ENCODE results near the gene SSTR3. TPM values are rescaled to one million over a fixed set of nuclear protein-coding genes. Genes with fewer than 3 reads are reported as not detected.
"Not testable (repeated sequence)": the region's sequence is repeated elsewhere in the genome, so short reads cannot be mapped to it uniquely, and the experiment has no call there.

SSTR3 gene
- total and polyA plus RNA-seq, 2 donors (not counting 1 experiment from before 2014, with no cell fraction given), result 0.64 to 0.98 TPM

GRCh38 chr22:37253126-37253660 lies 40.9 kb upstream of the SSTR3 start:
- 49% methylated on average over 6 of the region's 7 CpGs for WGBS (ENCODE audit: insufficient coverage)
- H3K79me2 ChIP-seq (ENCODE audit: control insufficient read depth, insufficient read depth, low read length), result peaks cover 8% of the 10 kb centered on the region
- Mint-ChIP-seq H3K4me3 (no peak overlapping the region), H3K27ac (no peak overlapping the region), H3K27me3 (no peaks in the 10 kb centered on the region), H3K4me1 (peaks cover 29% of the 10 kb centered on the region), H3K9me3 (ENCODE audit: insufficient read depth) (no peaks in the 10 kb centered on the region)
- ChIA-PET POLR2A (no interaction called here), CTCF (interaction anchor here (1.0 to 17.0 kb wide), 4 partner anchors 9 to 54 kb away, joined by 4 to 377 read pairs (median 8); partner anchors contain the start of gene RAC2)
- H2AFZ ChIP-seq (ENCODE audit: insufficient read depth, low read depth, low read length, poor library complexity, severe bottlenecking), result no peak overlapping the region
- TF ChIP-seq CTCF (IDR thresholded peaks at IDR 0.05) (no peak), EZH2 (IDR thresholded peaks at IDR 0.05; ENCODE audit: borderline replicate concordance, insufficient read depth, low read depth, low read length, poor library complexity, severe bottlenecking) (no peak)
- H3K4me3 ChIP-seq (ENCODE audit: control extremely low read depth in 1 of 5, extremely low read depth in 1 of 5, insufficient read depth in 1 of 5, low read depth in 2 of 5, low read length in 4 of 5), result no peak overlapping the region
- no peaks in the 10 kb centered on the region for H3K27me3 ChIP-seq (replicated peaks in 1 of 4; ENCODE audit: control extremely low read depth in 1 of 4, control insufficient read depth in 3 of 4, insufficient read depth in 4 of 4, low read length in 3 of 4)
- H3K4me2 ChIP-seq (replicated peaks; ENCODE audit: low read depth, low read length, poor library complexity, severe bottlenecking), result no peak overlapping the region
- H3K36me3 ChIP-seq (replicated peaks in 1 of 2; ENCODE audit: control extremely low read depth in 1 of 2, control insufficient read depth in 1 of 2, extremely low read depth in 1 of 2, insufficient read depth in 2 of 2, low read length in 1 of 2), result no peaks in the 10 kb centered on the region
- ATAC-seq (ENCODE audit: low read depth), result no peak
- no peak for DNase-seq
- no peaks in the 10 kb centered on the region for H4K20me1 ChIP-seq (ENCODE audit: control insufficient read depth, insufficient read depth, low read length, poor library complexity, severe bottlenecking)
- peaks cover 12 to 17% of the 10 kb centered on the region in 2 donors for H3K4me1 ChIP-seq (ENCODE audit: control insufficient read depth in 2 of 2, insufficient read depth in 2 of 2, low read length in 2 of 2)
- no peak overlapping the region for H3K27ac ChIP-seq (ENCODE audit: low read length in 2 of 2)
- intact Hi-C loops (cut with micrococcal nuclease), result no loop called here
- no peaks in the 10 kb centered on the region for H3K9me3 ChIP-seq (ENCODE audit: control extremely low read depth in 1 of 3, control insufficient read depth in 2 of 3, insufficient read depth in 1 of 3, low read length in 2 of 3)
- H3K9ac ChIP-seq (ENCODE audit: low read length), result no peak overlapping the region

DNA sequence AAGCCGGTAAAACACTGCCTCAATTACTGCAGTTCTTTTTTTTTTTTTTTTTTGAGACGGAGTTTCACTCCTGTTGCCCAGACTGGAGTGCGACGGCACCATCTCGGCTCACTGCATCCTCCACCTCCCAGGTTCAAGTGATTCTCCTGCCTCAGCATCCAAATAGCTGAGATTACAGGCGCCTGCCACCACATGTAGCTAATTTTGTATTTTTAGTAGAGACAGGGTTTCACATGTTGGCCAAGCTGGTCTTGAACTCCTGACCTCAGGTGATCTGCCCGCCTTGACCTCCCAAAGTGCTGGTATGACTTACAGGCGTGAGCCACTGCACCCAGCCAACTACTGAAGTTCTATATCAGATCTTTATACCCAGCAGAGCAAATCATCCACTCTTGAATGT lies 39.6 kb upstream of the SSTR3 start:
- H3K27me3 Mint-ChIP-seq; DNase-seq; H2AFZ ChIP-seq (ENCODE audit: insufficient read depth, low read depth, low read length, poor library complexity, severe bottlenecking); H3K4me2 ChIP-seq (replicated peaks; ENCODE audit: low read depth, low read length, poor library complexity, severe bottlenecking); H4K20me1 ChIP-seq (ENCODE audit: control insufficient read depth, insufficient read depth, low read length, poor library complexity, severe bottlenecking); H3K4me3 Mint-ChIP-seq; H3K27ac Mint-ChIP-seq; H3K4me3 ChIP-seq (ENCODE audit: control extremely low read depth in 1 of 5, extremely low read depth in 1 of 5, insufficient read depth in 1 of 5, low read depth in 2 of 5, low read length in 4 of 5); POLR2A ChIA-PET; H3K79me2 ChIP-seq (ENCODE audit: control insufficient read depth, insufficient read depth, low read length); H3K27me3 ChIP-seq (replicated peaks in 1 of 4; ENCODE audit: control extremely low read depth in 1 of 4, control insufficient read depth in 3 of 4, insufficient read depth in 4 of 4, low read length in 3 of 4); H3K9me3 Mint-ChIP-seq (ENCODE audit: insufficient read depth); H3K36me3 ChIP-seq (replicated peaks in 1 of 2; ENCODE audit: control extremely low read depth in 1 of 2, control insufficient read depth in 1 of 2, extremely low read depth in 1 of 2, insufficient read depth in 2 of 2, low read length in 1 of 2); H3K9ac ChIP-seq (ENCODE audit: low read length); H3K9me3 ChIP-seq (ENCODE audit: control extremely low read depth in 1 of 3, control insufficient read depth in 2 of 3, insufficient read depth in 1 of 3, low read length in 2 of 3); ATAC-seq (ENCODE audit: low read depth); intact Hi-C loops (cut with micrococcal nuclease); H3K27ac ChIP-seq (ENCODE audit: low read length in 2 of 2): not testable (repeated sequence)
- 83% methylated on average over 1 of the region's 8 CpGs for WGBS (ENCODE audit: insufficient coverage)
- peaks cover 13 to 19% of the 10 kb centered on the region in 2 donors for H3K4me1 ChIP-seq (ENCODE audit: control insufficient read depth in 2 of 2, insufficient read depth in 2 of 2, low read length in 2 of 2)
- peaks cover 34% of the 10 kb centered on the region for H3K4me1 Mint-ChIP-seq
- CTCF ChIA-PET, result interaction anchor here (1.2 to 17.0 kb wide), 5 partner anchors 8 to 54 kb away, joined by 3 to 377 read pairs (median 7); partner anchors contain the start of gene RAC2

Data from B cell (primary cell).